GM21619 (cell line): ENCODE results near the gene PKD1L1.

Experiments
- ATAC-seq: cut with Tn5 transposase; IDR thresholded peaks from one replicate; pipeline ENCODE4 v1.9.1; 2021; ENCODE audit not compliant: unreplicated experiment

Gene PKD1L1

DNA sequence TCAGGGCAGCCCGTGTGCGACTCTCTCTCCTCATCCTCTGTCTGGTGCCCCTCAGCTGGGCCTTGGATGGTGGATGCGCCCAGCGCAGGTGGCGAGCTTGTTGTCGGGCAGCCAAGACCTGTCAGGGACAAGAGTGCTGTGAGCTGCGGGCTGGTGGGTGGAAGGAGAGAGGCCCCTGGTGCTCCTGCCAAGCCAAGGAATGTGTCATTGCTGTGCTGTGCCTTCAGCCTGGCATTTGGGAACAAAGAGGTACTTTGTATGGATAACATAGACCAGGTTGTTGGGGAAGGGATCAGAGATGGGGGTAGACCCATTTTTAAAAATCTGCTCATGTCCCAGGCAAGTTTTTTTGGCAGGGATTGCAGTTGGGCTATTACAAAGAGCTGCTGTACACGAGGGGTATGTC is 120.9 kb downstream of the PKD1L1 start:
- no peak for ATAC-seq

DNA sequence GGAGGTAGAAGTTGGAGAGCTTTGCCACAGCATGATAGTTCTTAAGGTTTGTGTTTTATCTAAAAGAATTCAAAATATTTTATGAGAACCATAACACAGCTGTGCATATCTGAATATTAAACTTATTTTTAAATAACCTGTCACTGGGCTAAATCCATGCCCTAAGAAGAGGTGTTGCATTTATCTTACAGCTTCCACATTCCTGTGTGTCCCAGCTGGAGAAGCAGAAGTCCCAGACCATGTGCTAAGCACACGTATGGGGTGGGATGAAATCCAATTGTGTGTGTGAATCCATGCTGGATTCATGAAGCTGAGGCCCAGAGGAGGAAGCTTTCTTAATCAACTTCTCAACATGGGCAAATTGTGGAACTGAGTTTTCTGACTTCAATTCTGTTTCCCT is 121.5 kb downstream of the PKD1L1 start:
- no peak for ATAC-seq

DNA sequence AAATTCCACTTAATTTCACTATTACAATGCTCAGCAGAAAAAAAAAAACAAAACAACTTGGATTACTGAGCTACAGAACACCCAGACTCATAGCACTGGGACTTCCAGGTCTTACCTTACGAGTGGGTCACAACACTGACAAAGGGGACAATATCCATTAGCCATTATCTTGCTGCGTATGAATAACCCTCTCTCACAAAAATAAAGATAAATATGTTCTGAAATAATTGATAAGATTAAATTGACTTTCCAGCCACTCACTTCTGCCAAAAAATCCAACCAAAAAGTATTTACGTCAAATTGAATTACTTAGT is 128.7 kb downstream of the PKD1L1 start:
- no peak for ATAC-seq

DNA sequence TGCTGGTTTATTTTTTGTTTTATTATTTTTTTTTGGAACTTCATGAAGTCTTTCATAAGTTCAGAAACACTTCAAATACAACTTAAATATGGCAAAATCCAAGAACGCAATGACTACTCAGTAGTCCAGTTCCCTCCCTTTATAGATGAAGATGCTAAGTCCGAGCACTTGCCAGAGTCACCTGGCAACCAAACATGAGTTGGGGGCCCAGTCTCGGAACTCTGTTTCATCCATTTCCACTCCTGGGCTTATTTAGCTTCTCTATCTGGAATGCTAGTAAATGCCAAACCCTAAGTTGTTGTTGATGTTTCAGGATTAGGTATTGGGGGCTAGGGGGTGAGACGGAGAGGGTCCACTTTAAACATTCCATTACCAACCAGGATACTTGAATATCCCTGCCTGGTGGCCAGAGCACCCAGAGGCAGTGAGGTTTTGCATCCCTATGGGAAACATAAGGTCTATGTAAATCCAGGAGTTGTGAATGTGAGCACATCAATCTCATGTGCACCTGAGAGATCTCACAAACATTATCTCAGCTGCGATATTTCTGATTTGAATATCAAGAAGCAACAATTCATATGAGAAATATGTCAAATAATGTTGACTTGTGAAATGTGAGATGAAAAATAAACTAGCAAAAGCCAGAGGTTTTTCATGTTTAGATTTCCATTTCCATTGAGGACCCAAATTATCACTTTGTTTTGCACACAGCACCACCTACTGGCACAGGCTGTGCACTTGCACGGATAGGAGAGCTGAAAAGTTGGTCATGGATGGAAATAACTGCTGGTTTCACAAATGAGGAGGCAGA is 129.3 kb downstream of the PKD1L1 start:
- no peak for ATAC-seq

DNA sequence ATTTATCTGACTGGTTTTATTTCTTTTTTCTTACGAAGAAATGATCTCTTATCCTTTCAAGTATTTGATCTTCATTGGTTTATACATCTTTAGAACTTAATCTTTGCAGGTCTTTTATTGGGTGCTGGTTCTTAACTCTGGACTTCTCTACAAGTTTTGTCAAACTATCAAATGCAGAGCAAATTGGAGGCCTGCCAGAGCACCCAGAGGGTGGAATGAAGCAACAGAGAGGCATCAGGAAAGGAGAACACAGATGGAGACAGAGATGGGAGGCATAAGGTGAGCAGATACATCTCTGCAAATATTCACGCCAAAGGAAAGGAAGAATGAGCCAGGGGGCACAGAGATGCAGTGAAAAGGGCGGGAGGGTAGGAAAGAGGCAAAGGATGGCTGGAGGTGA is 130.3 kb downstream of the PKD1L1 start:
- ATAC-seq: no peak

DNA sequence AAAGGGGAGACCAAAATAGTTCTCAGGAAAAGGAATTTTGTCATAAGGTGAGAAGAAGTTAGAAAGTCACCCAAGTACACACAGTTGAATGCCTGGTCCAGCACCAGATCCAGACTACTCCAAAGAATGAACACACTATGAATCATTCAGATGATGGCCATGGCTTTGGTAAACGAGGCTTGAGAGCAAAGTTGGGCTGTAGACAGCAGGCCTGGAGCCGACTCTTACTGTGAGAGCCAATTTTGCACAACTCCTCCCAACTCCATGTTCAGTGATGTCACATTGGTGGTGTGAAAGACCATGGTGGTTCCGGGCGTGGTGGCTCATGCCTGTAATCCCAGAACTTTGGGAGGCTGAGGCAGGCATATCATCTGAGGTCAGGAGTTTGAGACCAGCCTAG is 131.6 kb downstream of the PKD1L1 start:
- no peak for ATAC-seq

DNA sequence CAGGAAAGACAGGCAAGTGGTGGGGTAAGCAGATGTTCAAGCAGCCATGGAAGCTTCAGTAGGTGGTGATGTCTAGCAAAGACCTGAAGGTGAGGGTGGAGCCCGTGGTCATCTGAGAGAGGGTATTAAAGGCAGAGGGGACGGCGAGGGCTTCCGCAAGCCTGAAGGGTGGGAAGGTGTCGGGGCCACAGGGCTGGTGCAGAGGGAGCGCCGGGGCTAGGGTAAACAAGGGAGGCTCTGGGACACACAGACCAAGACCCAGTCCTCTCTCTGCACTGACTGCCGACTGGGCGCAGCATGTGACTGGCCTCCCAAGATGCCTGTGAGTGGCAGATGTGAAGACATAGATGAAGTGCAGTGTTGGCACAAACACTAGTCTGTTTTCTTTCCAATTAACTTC is 132.4 kb downstream of the PKD1L1 start:
- ATAC-seq: no peak

DNA sequence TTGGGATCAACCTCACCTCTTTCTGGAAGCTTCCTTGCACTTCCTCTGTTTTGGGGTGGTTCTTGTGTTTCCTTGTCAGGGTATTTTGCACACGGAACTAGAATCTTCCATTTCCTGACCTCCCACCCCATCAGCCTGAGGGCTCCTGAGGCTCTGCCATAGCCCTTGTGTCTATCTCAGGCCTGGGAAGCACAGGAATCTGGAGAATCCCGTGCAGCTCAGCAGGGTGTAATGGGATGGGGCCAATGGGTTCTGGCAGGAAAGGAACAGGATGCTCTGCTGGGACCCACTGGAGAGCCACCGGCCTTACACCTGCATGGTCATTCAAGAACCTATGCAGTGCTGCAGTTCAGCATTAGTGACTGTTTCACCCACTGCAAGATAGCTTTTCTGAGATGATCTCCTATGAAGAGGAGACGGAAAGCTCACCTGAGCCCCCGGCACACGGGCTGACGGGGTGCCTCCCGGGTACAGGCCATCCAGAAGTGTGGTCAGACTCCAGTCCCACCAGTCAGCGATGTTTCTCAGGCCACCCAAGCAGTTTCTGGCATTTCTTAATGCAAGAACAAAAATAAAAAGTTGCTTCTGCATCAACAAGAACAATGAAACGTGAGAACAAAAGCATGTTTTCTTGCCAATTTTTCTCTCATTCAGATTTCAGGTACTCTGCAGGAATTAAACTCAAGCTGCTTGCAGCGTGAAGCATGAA is 133.2 kb downstream of the PKD1L1 start:
- no peak for ATAC-seq

DNA sequence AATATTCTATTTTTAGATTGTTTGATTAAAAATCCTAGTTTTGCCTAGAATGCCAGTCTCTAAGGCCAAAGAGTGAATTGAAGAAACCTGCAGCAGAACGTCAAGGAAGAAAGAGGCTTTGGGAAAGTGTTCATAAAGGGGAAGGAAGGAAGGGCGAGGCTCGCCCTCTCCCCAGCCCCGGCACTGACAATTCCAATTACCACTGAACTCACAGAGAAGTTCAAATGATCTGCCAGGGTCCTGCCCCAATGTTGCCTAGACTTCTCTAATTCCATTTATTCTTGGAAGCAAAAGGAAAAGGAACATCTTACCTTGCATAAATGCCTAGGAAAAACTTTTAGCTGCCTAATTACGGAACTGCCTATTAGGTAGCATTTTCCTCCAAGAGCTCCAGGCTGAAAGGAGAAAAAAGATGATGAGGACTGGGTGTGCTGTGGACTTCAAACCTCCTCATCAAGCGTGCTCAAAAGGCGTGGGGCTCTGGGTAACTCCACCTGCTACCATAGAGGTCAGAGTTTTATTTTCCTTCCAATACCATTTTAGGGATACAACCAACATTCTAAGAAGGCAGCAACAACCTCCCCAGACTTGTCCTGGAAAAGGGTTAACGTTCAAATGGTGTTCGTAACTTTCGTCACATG is 134.5 kb downstream of the PKD1L1 start:
- ATAC-seq: no peak

DNA sequence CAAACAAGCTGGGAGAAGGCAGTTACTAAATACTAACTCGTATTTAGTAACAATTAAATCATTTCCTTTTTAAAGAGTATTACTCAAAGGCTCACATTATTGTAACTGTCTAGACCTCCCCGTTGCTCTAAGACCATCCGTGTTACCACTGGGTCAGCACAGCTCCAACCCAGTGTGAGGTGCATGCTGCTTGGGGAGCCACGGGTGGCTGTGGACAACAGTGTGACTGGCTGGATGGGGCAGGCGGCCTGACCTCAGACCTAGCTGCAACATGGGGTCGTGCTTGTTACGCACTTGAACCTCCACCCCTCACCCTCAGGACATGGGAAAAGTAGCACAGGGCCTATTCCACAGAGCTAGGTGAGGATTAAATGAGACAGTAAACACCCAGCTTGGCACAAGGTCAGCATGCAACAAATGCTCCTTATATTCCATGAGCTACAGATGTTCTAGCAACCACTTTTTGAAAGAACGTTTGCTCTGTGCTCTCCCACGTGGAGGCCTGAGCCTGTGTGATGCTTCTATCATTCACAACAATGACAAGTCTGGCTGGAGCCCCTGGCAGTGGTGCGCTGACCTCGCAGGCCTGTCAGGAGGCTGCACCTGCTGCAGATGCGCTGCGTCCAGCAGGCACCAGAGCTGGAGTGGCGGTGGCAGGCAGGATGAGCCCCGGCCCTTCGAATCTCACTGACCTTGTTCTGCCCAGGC is 135.7 kb downstream of the PKD1L1 start:
- ATAC-seq: no peak

DNA sequence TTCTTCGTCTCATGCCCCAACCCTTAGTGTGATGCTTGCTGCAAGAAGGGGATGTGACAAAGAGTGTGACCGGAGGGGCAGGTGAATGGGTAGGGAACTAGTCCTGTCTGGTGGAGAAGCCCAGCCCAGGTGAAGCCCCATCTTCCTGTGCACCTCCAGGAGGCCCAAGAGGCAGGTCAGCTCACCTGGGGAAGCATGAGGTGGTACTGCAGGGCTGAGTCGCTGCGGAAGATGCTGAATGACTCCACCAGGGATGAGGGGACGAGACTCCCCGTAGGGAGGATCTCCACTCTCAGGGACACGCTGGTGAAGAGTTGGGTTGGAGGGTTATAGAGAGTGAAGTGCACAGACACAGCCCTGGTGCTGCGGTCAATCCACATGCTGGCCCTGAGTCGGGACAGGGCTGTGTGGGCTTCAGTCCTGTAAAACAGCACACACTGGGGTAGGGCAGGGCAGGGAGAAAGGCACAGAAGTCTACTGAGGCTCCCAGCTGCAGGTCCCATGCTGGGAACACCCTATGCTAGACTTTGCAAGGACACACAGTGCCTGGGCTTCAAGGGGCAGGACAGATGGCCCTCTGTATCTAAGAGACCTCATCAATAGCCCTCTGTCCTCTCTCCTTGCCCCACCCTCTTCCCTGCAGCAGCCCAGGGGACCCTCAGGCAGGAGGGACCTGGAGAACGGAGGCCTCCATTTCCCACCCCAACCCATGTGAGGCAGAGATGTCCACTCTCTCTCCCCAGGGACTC is 136.5 kb downstream of the PKD1L1 start:
- no peak for ATAC-seq

DNA sequence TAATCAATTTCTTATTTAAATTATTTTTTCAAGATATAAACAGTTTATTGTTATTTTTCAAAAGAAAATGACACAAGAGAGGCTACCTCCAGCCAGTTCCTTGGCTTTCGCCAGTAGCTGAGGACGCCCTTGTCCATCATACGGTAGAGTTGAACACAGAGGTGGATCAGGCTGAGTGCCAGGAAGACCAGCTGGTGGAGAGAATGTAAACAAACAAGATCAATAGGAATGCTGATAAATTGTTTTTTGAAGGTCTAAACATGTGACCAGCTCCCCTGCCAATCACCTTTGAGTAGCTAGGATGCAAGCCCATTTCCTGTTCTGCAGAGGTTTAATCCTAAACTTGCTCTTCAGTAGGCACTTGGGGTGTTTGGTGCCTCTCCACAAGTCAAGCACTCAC is 138.9 kb downstream of the PKD1L1 start:
- no peak for ATAC-seq

DNA sequence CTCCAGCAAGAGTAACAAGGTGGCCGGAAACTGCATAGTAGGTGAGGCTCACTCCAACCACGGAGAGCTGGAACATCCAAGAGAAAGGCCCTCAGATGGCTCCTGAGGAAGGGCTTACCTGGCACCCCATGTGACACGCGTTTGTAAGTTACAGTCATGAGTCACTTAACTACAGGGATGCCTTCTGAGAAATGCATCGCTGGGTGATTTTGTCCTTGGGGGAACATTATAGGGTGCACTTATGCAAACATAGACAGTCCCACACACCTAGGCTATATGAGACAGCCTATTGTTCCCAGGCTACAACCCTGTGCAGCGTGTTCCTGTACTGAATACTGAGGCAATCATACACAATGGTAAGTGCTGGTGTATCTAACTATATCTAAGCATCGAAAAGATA is 139.9 kb downstream of the PKD1L1 start:
- no peak for ATAC-seq

DNA sequence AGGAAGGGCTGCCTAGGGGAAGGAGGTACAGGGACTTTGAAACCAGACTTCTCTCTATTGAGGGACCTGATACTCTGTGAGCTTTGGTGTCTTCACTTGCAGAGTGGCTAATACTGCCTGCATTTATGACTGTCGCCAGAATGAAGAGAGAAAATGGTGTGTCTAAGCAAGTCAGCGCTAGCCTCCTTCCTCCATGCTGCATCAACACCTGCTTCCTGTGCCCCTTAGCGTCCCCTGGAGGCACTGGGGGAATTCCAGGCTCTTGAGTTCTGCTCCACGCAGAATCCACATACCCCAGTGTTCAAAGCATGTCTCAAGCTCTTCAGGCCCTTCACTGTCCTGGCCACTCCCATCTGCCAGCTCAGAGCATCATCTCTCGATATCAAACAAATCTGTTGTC is 140.5 kb downstream of the PKD1L1 start:
- no peak for ATAC-seq

DNA sequence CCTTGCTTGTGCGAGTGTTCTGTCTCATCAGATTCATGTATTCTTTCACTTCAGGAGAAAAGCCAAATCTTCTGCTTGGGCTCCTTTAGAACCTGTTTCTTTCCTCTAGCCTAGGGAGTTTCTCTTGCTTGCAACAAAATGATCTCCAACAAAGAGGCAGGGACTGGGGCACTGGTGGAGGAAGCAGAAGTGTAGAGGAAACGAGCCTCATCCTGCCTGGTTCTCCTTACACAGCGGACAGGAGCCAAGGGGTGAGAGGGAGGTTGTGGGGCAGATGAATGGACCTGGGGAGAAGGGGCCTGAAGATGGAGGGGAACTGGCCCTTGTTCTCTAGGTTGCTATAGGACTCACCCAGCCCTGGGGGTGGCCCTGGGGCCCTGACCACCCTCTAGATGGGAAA is 141.1 kb downstream of the PKD1L1 start:
- ATAC-seq: no peak

DNA sequence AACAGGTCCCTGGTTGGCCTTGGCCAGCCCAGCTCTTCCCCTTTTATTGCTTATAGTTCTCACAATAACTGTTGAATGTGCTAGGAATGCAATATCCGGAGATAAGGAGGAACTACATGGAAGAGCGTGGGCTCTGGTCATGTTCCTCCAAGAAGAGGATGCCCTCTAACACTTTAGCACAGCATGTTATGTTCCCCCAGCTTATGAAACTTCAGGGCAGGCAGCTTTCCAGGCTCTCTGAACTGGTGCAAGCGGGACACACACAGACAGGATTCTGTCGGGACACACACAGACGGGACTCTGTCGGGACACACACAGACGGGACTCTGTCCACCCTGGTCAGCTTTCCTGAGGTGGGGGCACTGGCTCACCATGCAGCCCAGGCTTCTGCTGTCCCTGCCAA is 141.6 kb downstream of the PKD1L1 start:
- ATAC-seq: no peak

DNA sequence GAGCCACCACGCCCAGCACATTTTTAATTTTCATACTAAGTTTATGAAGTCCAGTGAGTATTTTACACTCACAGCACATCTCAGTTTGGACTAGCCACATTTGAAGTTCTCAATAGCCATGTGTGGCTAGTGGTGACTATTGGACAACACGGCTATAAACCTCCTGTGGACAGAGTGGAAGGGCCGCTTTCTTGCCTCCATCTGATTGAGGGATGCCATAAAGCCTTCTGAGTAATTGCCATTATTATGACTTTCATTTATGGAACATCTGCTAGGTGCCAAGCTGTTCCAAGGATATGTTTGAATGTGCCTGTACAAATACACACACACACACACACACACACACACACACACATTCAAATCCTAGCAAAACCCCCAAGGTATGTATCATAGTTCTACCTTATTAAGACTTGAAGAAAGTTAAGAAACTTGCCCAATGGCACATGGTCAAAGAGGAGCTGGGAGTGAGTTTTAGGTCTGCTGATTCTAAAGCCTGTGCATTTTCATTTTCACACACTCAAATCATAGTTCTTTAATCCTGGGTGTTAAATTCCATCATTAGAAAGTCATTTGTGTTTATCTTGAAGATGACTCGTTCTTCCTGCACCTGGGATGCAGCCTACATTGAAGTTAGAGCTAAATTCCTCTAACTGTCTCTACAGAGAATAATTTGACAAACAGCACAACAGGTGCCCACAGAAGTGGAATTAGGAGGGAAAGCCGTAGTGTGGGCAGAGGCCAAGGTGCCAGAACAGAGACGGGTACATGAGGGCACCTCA is 143.3 kb downstream of the PKD1L1 start:
- no peak for ATAC-seq

DNA sequence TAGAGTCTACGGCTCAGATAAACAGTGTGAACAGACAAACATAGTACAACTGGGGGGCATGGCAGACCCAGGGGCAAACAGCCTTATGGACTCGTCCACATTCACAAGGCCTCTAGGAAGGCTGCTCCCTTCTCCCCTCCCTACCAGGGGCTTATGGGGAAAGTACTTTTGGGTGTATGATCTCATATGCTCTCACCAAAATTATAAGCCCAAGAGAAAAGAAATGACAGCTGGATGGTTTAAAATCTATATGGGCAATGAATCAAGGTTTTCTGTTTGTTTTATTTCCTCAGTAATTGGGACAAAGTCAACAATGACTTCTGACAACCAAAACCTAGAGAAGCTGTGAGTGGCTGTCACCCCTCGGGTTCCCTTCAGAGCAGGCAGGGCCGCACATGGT is 144.4 kb downstream of the PKD1L1 start:
- no peak for ATAC-seq

DNA sequence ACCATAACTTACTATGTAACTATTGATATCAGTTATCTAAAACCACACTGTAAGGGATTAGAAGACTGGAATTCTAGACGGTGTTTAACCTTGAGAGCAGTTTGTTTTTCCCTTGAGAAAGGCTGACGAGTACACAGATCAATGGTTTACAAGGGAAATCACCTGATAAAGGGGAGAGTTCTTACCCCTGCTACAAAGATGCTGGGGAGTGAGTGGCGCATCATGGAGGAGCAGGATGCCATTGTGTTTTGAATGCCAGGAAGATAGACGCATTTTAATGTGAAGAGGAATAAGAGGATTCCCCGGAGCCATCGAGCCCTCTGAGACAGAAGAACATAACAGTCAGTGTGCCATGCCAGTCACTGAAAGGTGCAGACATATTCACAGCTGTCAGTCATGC is 145.2 kb downstream of the PKD1L1 start:
- ATAC-seq: no peak

DNA sequence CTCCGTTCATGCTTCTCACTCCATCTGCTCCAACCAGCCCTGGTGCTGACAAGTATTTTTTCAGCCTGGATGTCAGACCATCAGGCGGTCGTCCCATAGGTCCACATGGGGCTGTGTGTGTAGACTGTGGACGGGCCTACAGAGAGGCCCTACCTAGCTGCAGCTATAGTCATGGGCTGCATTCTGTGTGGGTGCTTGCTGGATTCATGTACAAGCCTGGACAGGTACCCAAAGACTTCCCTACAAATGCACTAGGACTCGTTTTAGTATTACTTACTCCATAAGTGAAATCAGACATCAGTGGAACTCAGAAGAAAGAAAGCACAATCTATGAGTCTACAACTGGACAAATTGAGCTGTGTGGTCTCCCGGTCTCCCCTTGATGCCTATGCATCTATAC is 146.8 kb downstream of the PKD1L1 start:
- ATAC-seq: no peak
